Liver (tissue), 9 donors: ENCODE measurements around the gene GEMIN8. TPM values are rescaled to one million over a fixed set of nuclear protein-coding genes. Genes with fewer than 3 reads are reported as not detected.

ENCODE experiments used
- DNase-seq: peaks from one replicate; pipeline ENCODE4 v3.0.0-alpha.2; 2017; ENCODE audit warnings: low spot score
- H3K27ac ChIP-seq, 2 donors: one replicate each; pipeline ENCODE4 v1.7.0; 2013; ENCODE audit warnings: inconsistent platforms in 2 of 2, low read length in 2 of 2, control low read depth in 1 of 2, low read depth in 1 of 2, mild to moderate bottlenecking in 1 of 2
- H3K27me3 ChIP-seq, 4 donors: one replicate each; pipeline versions ENCODE4 v1.6.1 to v1.7.0; 2013; ENCODE audit warnings: low read length in 3 of 4, inconsistent platforms in 1 of 4, mild to moderate bottlenecking in 1 of 4, moderate library complexity in 1 of 4; ENCODE audit not compliant: control insufficient read depth in 4 of 4, insufficient read depth in 4 of 4
- H3K36me3 ChIP-seq, 4 donors: one replicate each; pipeline versions ENCODE4 v1.6.1 to v1.7.0; 2013; ENCODE audit warnings: low read length in 3 of 4, mild to moderate bottlenecking in 3 of 4, low read depth in 1 of 4, moderate library complexity in 1 of 4; ENCODE audit not compliant: control insufficient read depth in 4 of 4, insufficient read depth in 3 of 4
- H3K4me1 ChIP-seq, 4 donors: one replicate each; pipeline versions ENCODE4 v1.6.1 to v1.7.0; 2013; ENCODE audit warnings: low read length in 3 of 4, mild to moderate bottlenecking in 3 of 4, moderate library complexity in 1 of 4; ENCODE audit not compliant: control insufficient read depth in 4 of 4, insufficient read depth in 4 of 4
- H3K4me3 ChIP-seq, 3 donors: one replicate each; pipeline versions ENCODE4 v1.6.1 to v1.7.0; 2013; ENCODE audit warnings: low read length in 3 of 3, control low read depth in 1 of 3, low read depth in 1 of 3, mild to moderate bottlenecking in 1 of 3
- H3K9ac ChIP-seq, 2 donors: one replicate each; pipeline ENCODE4 v1.7.0; 2013; ENCODE audit warnings: low read length in 2 of 2, mild to moderate bottlenecking in 2 of 2, moderate library complexity in 2 of 2, control low read depth in 1 of 2, low read depth in 1 of 2
- H3K9me3 ChIP-seq, 4 donors: one replicate each; pipeline versions ENCODE4 v1.6.1 to v1.7.0; 2013; ENCODE audit warnings: low read length in 3 of 4; ENCODE audit not compliant: control insufficient read depth in 4 of 4
- CTCF ChIP-seq: fragments of 150-350 bp; IDR thresholded peaks from 2 replicates; pipeline ENCODE4 v1.5.1; 2017; ENCODE audit warnings: improper control_type of control experiment, low read depth, low read length; ENCODE audit not compliant: missing input control
- GABPA ChIP-seq, 2 donors: IDR thresholded peaks in 1 of 2; conservative IDR thresholded peaks in 1 of 2; 2 replicates each; pipeline ENCODE4 v1.6.1; 2016; ENCODE audit warnings: antibody characterized with exemption in 2 of 2, mild to moderate bottlenecking in 1 of 2, moderate library complexity in 1 of 2
- HNF4A ChIP-seq, 2 donors: conservative IDR thresholded peaks; 2 replicates each; pipeline ENCODE4 v1.6.1; 2016; ENCODE audit warnings: antibody characterized with exemption in 2 of 2, mild to moderate bottlenecking in 2 of 2
- MAX ChIP-seq: IDR thresholded peaks from 2 replicates; pipeline ENCODE4 v1.6.1; 2016; ENCODE audit warnings: antibody characterized with exemption
- NR2F2 ChIP-seq: IDR thresholded peaks from 2 replicates; pipeline ENCODE4 v1.6.1; 2016; ENCODE audit warnings: antibody characterized with exemption
- RXRA ChIP-seq, 2 donors: IDR thresholded peaks; 2 replicates each; pipeline ENCODE4 v1.6.1; 2017 to 2018; ENCODE audit warnings: antibody characterized with exemption in 2 of 2, mild to moderate bottlenecking in 1 of 2
- SP1 ChIP-seq: IDR thresholded peaks from 2 replicates; pipeline ENCODE4 v1.6.1; 2018; ENCODE audit warnings: antibody characterized with exemption, mild to moderate bottlenecking
- TAF1 ChIP-seq: conservative IDR thresholded peaks from 2 replicates; pipeline ENCODE4 v1.6.1; 2016; ENCODE audit warnings: antibody characterized with exemption, mild to moderate bottlenecking
- YY1 ChIP-seq: IDR thresholded peaks from 2 replicates; pipeline ENCODE4 v1.6.1; 2016; ENCODE audit warnings: antibody characterized with exemption, mild to moderate bottlenecking
- ZBTB33 ChIP-seq: IDR thresholded peaks from 2 replicates; pipeline ENCODE4 v1.6.1; 2016; ENCODE audit warnings: antibody characterized with exemption
- WGBS: extraction: QIAGEN DNeasy Blood & Tissue Kit; methylation state at CpG from one replicate; pipeline ENCODE4 v1.1.7; 2013; 5-methylcytosine and 5-hydroxymethylcytosine counted together
- polyA plus RNA-seq, 2 donors: library from polyadenylated mRNA; stranded (reverse) in 1 of 2; unstranded in 1 of 2; fragments of 200-250 nt in 1 of 2; fragments of >200 nt in 1 of 2; fragmentation: Nextera tagmentation in 1 of 2; extraction: Ambion mirVana in 1 of 2; gene quantifications; one replicate each; pipeline versions ENCODE4 v1.2.1 to v1.2.3, GENCODE V29; 2013 to 2015
- total RNA-seq, 2 donors: library from RNA; depleted of rRNA; stranded (reverse); fragments of >200 nt; gene quantifications; one replicate each; pipeline ENCODE4 v1.2.3, GENCODE V29; 2014
- donor health status: healthy.
- donor health status: healthy.
- donor health status: healthy.
- donor health status: healthy.
- donor health status: healthy.

GEMIN8 gene
- total and polyA plus RNA-seq, 4 donors, result 5.6 to 11.7 (median 9.1) TPM

GRCh38 chrX:13965531-13965930 lies 64.2 kb downstream of the GEMIN8 start:
- H3K36me3 ChIP-seq, result no peaks in the 10 kb centered on the region
- 69% methylated on average over 6 of the region's 6 CpGs for WGBS
- no peak for TF ChIP-seq NR2F2
- TF ChIP-seq HNF4A (conservative IDR thresholded peaks at IDR 0.05), result no peak
- no peak for TF ChIP-seq RXRA (IDR thresholded peaks at IDR 0.05)
- DNase-seq, result no peak
- peaks cover 0 to 4% (median 0%) of the 10 kb centered on the region in 4 donors for H3K27me3 ChIP-seq
- H3K9me3 ChIP-seq, result no peaks in the 10 kb centered on the region
- H3K4me3 ChIP-seq, result no peak overlapping the region
- no peaks in the 10 kb centered on the region for H3K4me1 ChIP-seq
- no peak overlapping the region for H3K27ac ChIP-seq
- H3K9ac ChIP-seq, result no peak overlapping the region

- no peak for TF ChIP-seq GABPA (IDR thresholded peaks at IDR 0.05 in 1 of 2, conservative IDR thresholded peaks at IDR 0.05 in 1 of 2)
- no peak for TF ChIP-seq RXRA (IDR thresholded peaks at IDR 0.05)
- TF ChIP-seq TAF1, result no peak
- no peak for TF ChIP-seq YY1
- TF ChIP-seq ZBTB33, result no peak
- TF ChIP-seq CTCF, result no peak
- TF ChIP-seq MAX, result no peak
- no peak for TF ChIP-seq SP1
- DNase-seq, result no peak
- WGBS, result 77% methylated on average over 4 of the region's 4 CpGs
- no peaks in the 10 kb centered on the region for H3K4me1 ChIP-seq
- no peak overlapping the region for H3K4me3 ChIP-seq
- H3K27me3 ChIP-seq, result no peaks in the 10 kb centered on the region
- no peaks in the 10 kb centered on the region for H3K36me3 ChIP-seq
- H3K27ac ChIP-seq, result no peak overlapping the region
- no peak overlapping the region for H3K9ac ChIP-seq
- no peaks in the 10 kb centered on the region for H3K9me3 ChIP-seq
Observed at GRCh38 chrX:13956998-13957397, 72.7 kb downstream of the GEMIN8 start.

Other genes with a start within 250 kb of the GEMIN8 start
- gene GPM6B, start 212.8 kb downstream of the GEMIN8 start, total RNA-seq, result under 1 TPM; 0.42 to 0.84 TPM
- 1 to 10 TPM in 1 of 2 donors, under 1 TPM in 1; 0.60 to 2.3 TPM for gene GPM6B, start 212.8 kb downstream of the GEMIN8 start, polyA plus RNA-seq